Activated naive CD8-positive, alpha-beta T cell (primary cell): ENCODE data around the gene SPATA32.
"Not testable (repeated sequence)": the region's sequence is repeated elsewhere in the genome, so short reads cannot be mapped to it uniquely, and the experiment has no call there.

Experiments used
- H3K27ac Mint-ChIP-seq: one replicate; pipeline ENCODE4 v1.8.0; 2021; ENCODE audit warnings: mixed read lengths
- H3K27me3 Mint-ChIP-seq: one replicate; pipeline ENCODE4 v1.8.0; 2021; ENCODE audit warnings: mixed read lengths
- H3K36me3 Mint-ChIP-seq: one replicate; pipeline ENCODE4 v1.8.0; 2021; ENCODE audit warnings: mixed read lengths
- H3K4me1 Mint-ChIP-seq: one replicate; pipeline ENCODE4 v1.8.0; 2021; ENCODE audit warnings: low read depth, mixed read lengths
- H3K4me3 Mint-ChIP-seq: one replicate; pipeline ENCODE4 v1.8.0; 2021; ENCODE audit warnings: mild to moderate bottlenecking, mixed read lengths
- H3K9me3 Mint-ChIP-seq: one replicate; pipeline ENCODE4 v1.8.0; 2021; ENCODE audit warnings: low read depth, mixed read lengths

SPATA32 gene

GRCh38 chr17:45253237-45253636 lies 8.7 kb downstream of the SPATA32 start:
- H3K4me3 Mint-ChIP-seq = peak overlapping the region; percentile 62
- H3K27ac Mint-ChIP-seq = peak overlapping the region; percentile 86
- peaks cover 74% of the 10 kb centered on the region for H3K4me1 Mint-ChIP-seq

GRCh38 chr17:45251931-45252330 lies 10.0 kb downstream of the SPATA32 start:
- Mint-ChIP-seq H3K36me3 (peaks cover 5% of the 10 kb centered on the region), H3K27me3 (no peaks in the 10 kb centered on the region), H3K4me3 (peak overlapping the region; percentile 17), H3K4me1 (peaks cover 74% of the 10 kb centered on the region), H3K9me3 (no peaks in the 10 kb centered on the region), H3K27ac (peak overlapping the region; percentile 86)

More at GRCh38 chr17:45253237-45253636, 8.7 kb downstream of the SPATA32 start:
- H3K36me3 Mint-ChIP-seq, H3K27me3 Mint-ChIP-seq, H3K9me3 Mint-ChIP-seq: not testable (repeated sequence)

GRCh38 chr17:45248132-45248957 lies 13.5 kb downstream of the SPATA32 start:
- Mint-ChIP-seq H3K4me3 (peak overlapping the region; percentile 87), H3K36me3 (peaks cover 5% of the 10 kb centered on the region), H3K27ac (peak overlapping the region; percentile 92), H3K27me3 (no peaks in the 10 kb centered on the region), H3K9me3 (no peaks in the 10 kb centered on the region), H3K4me1 (peaks cover 59% of the 10 kb centered on the region)

GRCh38 chr17:45247429-45248131 lies 14.3 kb downstream of the SPATA32 start:
- peak overlapping the region; percentile 90 for H3K27ac Mint-ChIP-seq
- H3K27me3 Mint-ChIP-seq = no peaks in the 10 kb centered on the region
- peaks cover 5% of the 10 kb centered on the region for H3K36me3 Mint-ChIP-seq
- peaks cover 52% of the 10 kb centered on the region for H3K4me1 Mint-ChIP-seq
- no peaks in the 10 kb centered on the region for H3K9me3 Mint-ChIP-seq
- peak overlapping the region; percentile 87 for H3K4me3 Mint-ChIP-seq

GRCh38 chr17:45246861-45247428 lies 14.9 kb downstream of the SPATA32 start:
- peaks cover 3% of the 10 kb centered on the region for H3K36me3 Mint-ChIP-seq
- H3K27ac Mint-ChIP-seq = peak overlapping the region; percentile 64
- H3K4me3 Mint-ChIP-seq = peak overlapping the region; percentile 87
- H3K27me3 Mint-ChIP-seq = no peaks in the 10 kb centered on the region
- peaks cover 45% of the 10 kb centered on the region for H3K4me1 Mint-ChIP-seq
- no peaks in the 10 kb centered on the region for H3K9me3 Mint-ChIP-seq

GRCh38 chr17:45246338-45246737 lies 15.6 kb downstream of the SPATA32 start:
- Mint-ChIP-seq H3K4me1 (peaks cover 41% of the 10 kb centered on the region), H3K27ac (peak overlapping the region; percentile 1), H3K4me3 (peak overlapping the region; percentile 87), H3K27me3 (no peaks in the 10 kb centered on the region), H3K36me3 (peaks cover 2% of the 10 kb centered on the region), H3K9me3 (no peaks in the 10 kb centered on the region)

- H3K4me3 Mint-ChIP-seq = no peak overlapping the region
- H3K27me3 Mint-ChIP-seq = no peaks in the 10 kb centered on the region
- peaks cover 30% of the 10 kb centered on the region for H3K4me1 Mint-ChIP-seq
These were observed 16.9 kb downstream of the SPATA32 start for GRCh38 chr17:45244725-45245656.

GRCh38 chr17:45243750-45244149 lies 18.1 kb downstream of the SPATA32 start:
- H3K36me3 Mint-ChIP-seq = peaks cover 3% of the 10 kb centered on the region
- no peaks in the 10 kb centered on the region for H3K9me3 Mint-ChIP-seq
- H3K27me3 Mint-ChIP-seq = no peaks in the 10 kb centered on the region
- H3K27ac Mint-ChIP-seq = peak overlapping the region; percentile 17
- peaks cover 23% of the 10 kb centered on the region for H3K4me1 Mint-ChIP-seq
- H3K4me3 Mint-ChIP-seq = no peak overlapping the region

More at GRCh38 chr17:45244725-45245656, 16.9 kb downstream of the SPATA32 start:
- peak overlapping the region; percentile 61 for H3K27ac Mint-ChIP-seq
- H3K9me3 Mint-ChIP-seq = no peaks in the 10 kb centered on the region
- peaks cover under 1% of the 10 kb centered on the region for H3K36me3 Mint-ChIP-seq

GRCh38 chr17:45242029-45242414 lies 19.9 kb downstream of the SPATA32 start:
- Mint-ChIP-seq H3K4me3 (no peak overlapping the region), H3K36me3 (peaks cover 5% of the 10 kb centered on the region), H3K9me3 (no peaks in the 10 kb centered on the region), H3K27ac (peak overlapping the region; percentile 70), H3K27me3 (no peaks in the 10 kb centered on the region), H3K4me1 (peaks cover 16% of the 10 kb centered on the region)

- Mint-ChIP-seq H3K9me3 (no peaks in the 10 kb centered on the region), H3K4me1 (peaks cover 13% of the 10 kb centered on the region), H3K27me3 (no peaks in the 10 kb centered on the region), H3K27ac (no peak overlapping the region), H3K4me3 (no peak overlapping the region), H3K36me3 (peaks cover 5% of the 10 kb centered on the region)
These were observed 20.4 kb downstream of the SPATA32 start for GRCh38 chr17:45241328-45242028.

- Mint-ChIP-seq H3K27me3 (no peaks in the 10 kb centered on the region), H3K36me3 (peaks cover 5% of the 10 kb centered on the region), H3K4me1 (peaks cover 11% of the 10 kb centered on the region), H3K9me3 (no peaks in the 10 kb centered on the region), H3K4me3 (no peak overlapping the region), H3K27ac (no peak overlapping the region)
These were observed 21.0 kb downstream of the SPATA32 start for GRCh38 chr17:45240905-45241327.

GRCh38 chr17:45238155-45238774 lies 23.6 kb downstream of the SPATA32 start:
- H3K4me3 Mint-ChIP-seq = no peak overlapping the region
- H3K4me1 Mint-ChIP-seq = peaks cover 31% of the 10 kb centered on the region
- peaks cover 5% of the 10 kb centered on the region for H3K36me3 Mint-ChIP-seq
- H3K27ac Mint-ChIP-seq = peak overlapping the region; percentile 81
- no peaks in the 10 kb centered on the region for H3K9me3 Mint-ChIP-seq
- no peaks in the 10 kb centered on the region for H3K27me3 Mint-ChIP-seq

- peaks cover 35% of the 10 kb centered on the region for H3K4me1 Mint-ChIP-seq
- H3K9me3 Mint-ChIP-seq = no peaks in the 10 kb centered on the region
- H3K36me3 Mint-ChIP-seq = peaks cover 5% of the 10 kb centered on the region
- H3K27me3 Mint-ChIP-seq = no peaks in the 10 kb centered on the region
- H3K27ac Mint-ChIP-seq = peak overlapping the region; percentile 81
- no peak overlapping the region for H3K4me3 Mint-ChIP-seq
These were observed 24.2 kb downstream of the SPATA32 start for GRCh38 chr17:45237686-45238085.
